ENCODE data around the gene PCDHGA4.
"Not testable (repeated sequence)": the region's sequence is repeated elsewhere in the genome, so short reads cannot be mapped to it uniquely, and the experiment has no call there.

Gene PCDHGA4

GRCh38 chr5:141384471-141385267 is 29.8 kb downstream of the PCDHGA4 start:
- no peak for DNase-seq (ENCODE audit: low read depth)

GRCh38 chr5:141387557-141388311 is 32.9 kb downstream of the PCDHGA4 start, which contains the start of gene PCDHGB4:
PCDHGB4 (plus strand) TSS chr5:141387698; CDS start chr5:141387885, 187 bp downstream.
- not testable (repeated sequence) for DNase-seq (ENCODE audit: low read depth)

GRCh38 chr5:141388661-141389060 is 33.8 kb downstream of the PCDHGA4 start:
- DNase-seq (ENCODE audit: low read depth): no peak

GRCh38 chr5:141389153-141390042 is 34.6 kb downstream of the PCDHGA4 start:
- DNase-seq (ENCODE audit: low read depth): no peak

- DNase-seq (ENCODE audit: low read depth): no peak
Measured at GRCh38 chr5:141392429-141393198, 37.8 kb downstream of the PCDHGA4 start, which contains the start of gene PCDHGA8. PCDHGA8 (plus strand) TSS chr5:141392633; CDS start chr5:141392814, 181 bp downstream.

GRCh38 chr5:141393267-141393666 is 38.4 kb downstream of the PCDHGA4 start:
- DNase-seq (ENCODE audit: low read depth): no peak

GRCh38 chr5:141394401-141395187 is 39.8 kb downstream of the PCDHGA4 start:
- DNase-seq (ENCODE audit: low read depth): not testable (repeated sequence)

GRCh38 chr5:141397756-141398551 is 43.1 kb downstream of the PCDHGA4 start, which contains the start of gene PCDHGB5:
PCDHGB5 (plus strand) TSS chr5:141397947; CDS start chr5:141398128, 181 bp downstream.
- DNase-seq (ENCODE audit: low read depth): not testable (repeated sequence)

- DNase-seq (ENCODE audit: low read depth): no peak
Measured at GRCh38 chr5:141398608-141399007, 43.8 kb downstream of the PCDHGA4 start.

- DNase-seq (ENCODE audit: low read depth): no peak
Measured at GRCh38 chr5:141399555-141400258, 44.9 kb downstream of the PCDHGA4 start.

- no peak for DNase-seq (ENCODE audit: low read depth)
Measured at GRCh38 chr5:141402553-141403243, 47.9 kb downstream of the PCDHGA4 start, which contains the start of gene PCDHGA9. PCDHGA9 (plus strand) TSS chr5:141402778; CDS start chr5:141402953, 175 bp downstream.

- DNase-seq (ENCODE audit: low read depth): no peak
Measured at GRCh38 chr5:141403387-141403786, 48.6 kb downstream of the PCDHGA4 start.

Measured in CMK (cell line).